Activated CD8-positive, alpha-beta memory T cell treated with anti-CD3 and anti-CD28 coated beads, Interleukin-2, amount 10 ng/mL, durations not matched to agents 7 days and 5 days (primary cell): ENCODE data around the gene TSHZ2. TPM values are rescaled to one million over a fixed set of nuclear protein-coding genes. Genes with fewer than 3 reads are reported as not detected.

Experiments used
- ATAC-seq: fragments of 150-1000 bp; cut with Tn5 transposase; one replicate; pipeline ENCODE4 v1.10.0; 2021; ENCODE audit warnings: moderate library complexity
- CTCF ChIA-PET: fragments of 350-600 bp; sonication (Branson Sonifier 250); formaldehyde crosslinking; loops from one replicate; lab custom pipeline; 2021; ENCODE audit warnings: antibody characterized with exemption; lab: Charles Lee
- DNase-seq: peaks from one replicate; pipeline ENCODE4 v3.0.0-alpha.2; 2020
- H3K27ac Mint-ChIP-seq: one replicate; pipeline ENCODE4 v1.8.0; 2021; ENCODE audit warnings: mild to moderate bottlenecking, mixed read lengths
- H3K27me3 Mint-ChIP-seq: one replicate; pipeline ENCODE4 v1.8.0; 2021; ENCODE audit warnings: mixed read lengths
- H3K36me3 Mint-ChIP-seq: one replicate; pipeline ENCODE4 v1.8.0; 2021; ENCODE audit warnings: mild to moderate bottlenecking, mixed read lengths
- H3K4me1 Mint-ChIP-seq: one replicate; pipeline ENCODE4 v1.8.0; 2021; ENCODE audit warnings: mixed read lengths
- H3K4me3 Mint-ChIP-seq: one replicate; pipeline ENCODE4 v1.8.0; 2021; ENCODE audit warnings: mild to moderate bottlenecking, moderate library complexity, mixed read lengths
- H3K9me3 Mint-ChIP-seq: one replicate; pipeline ENCODE4 v1.8.0; 2022; ENCODE audit warnings: low read depth, mixed read lengths
- total RNA-seq, 2 experiments: library from RNA; stranded (reverse); gene quantifications; one replicate each; pipeline ENCODE4 v1.2.3, GENCODE V29; 2021

Gene TSHZ2
- total RNA-seq, 2 experiments from 2014 or later = 0.18 to 1.9 TPM

GRCh38 chr20:53298260-53298659 lies 326.1 kb downstream of the TSHZ2 start:
- Mint-ChIP-seq H3K4me3 (no peak overlapping the region), H3K27me3 (peaks cover 50% of the 10 kb centered on the region), H3K4me1 (no peaks in the 10 kb centered on the region), H3K36me3 (no peaks in the 10 kb centered on the region), H3K9me3 (no peaks in the 10 kb centered on the region), H3K27ac (no peak overlapping the region)
- ATAC-seq (no peak), DNase-seq (no peak)
- CTCF ChIA-PET = no interaction called here

GRCh38 chr20:53298911-53299310 lies 326.8 kb downstream of the TSHZ2 start:
- Mint-ChIP-seq H3K27ac (no peak overlapping the region), H3K4me3 (no peak overlapping the region), H3K4me1 (no peaks in the 10 kb centered on the region), H3K36me3 (no peaks in the 10 kb centered on the region), H3K27me3 (peaks cover 50% of the 10 kb centered on the region), H3K9me3 (no peaks in the 10 kb centered on the region)
- DNase-seq (no peak), ATAC-seq (no peak)
- CTCF ChIA-PET = no interaction called here

- DNase-seq (no peak), ATAC-seq (no peak)
- no peaks in the 10 kb centered on the region for H3K36me3 Mint-ChIP-seq
- H3K4me1 Mint-ChIP-seq = no peaks in the 10 kb centered on the region
- H3K4me3 Mint-ChIP-seq = no peak overlapping the region
- H3K27ac Mint-ChIP-seq = no peak overlapping the region
- no peaks in the 10 kb centered on the region for H3K9me3 Mint-ChIP-seq
- peaks cover 47% of the 10 kb centered on the region for H3K27me3 Mint-ChIP-seq
- CTCF ChIA-PET = no interaction called here
Measured at GRCh38 chr20:53299831-53300230, 327.7 kb downstream of the TSHZ2 start.

DNA sequence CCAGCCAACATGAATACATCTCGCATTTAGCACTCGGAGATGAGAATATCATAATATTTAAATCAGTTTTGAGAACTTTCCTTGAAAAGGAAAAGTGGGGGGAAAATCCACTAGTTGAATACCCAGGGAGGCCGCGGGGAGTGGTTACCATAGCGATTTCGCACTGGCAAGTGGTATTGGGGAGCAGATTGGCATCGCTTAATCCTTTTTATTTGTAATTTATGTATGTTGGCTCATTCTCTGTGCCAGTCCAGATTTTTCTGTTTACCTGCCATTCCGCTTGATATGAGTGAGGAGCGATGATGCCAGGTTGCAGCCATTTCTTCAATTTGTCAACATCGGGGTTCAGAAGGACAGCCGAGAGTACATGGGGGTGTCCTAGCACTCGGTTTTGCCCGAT lies 329.7 kb downstream of the TSHZ2 start:
- CTCF ChIA-PET = no interaction called here

DNA sequence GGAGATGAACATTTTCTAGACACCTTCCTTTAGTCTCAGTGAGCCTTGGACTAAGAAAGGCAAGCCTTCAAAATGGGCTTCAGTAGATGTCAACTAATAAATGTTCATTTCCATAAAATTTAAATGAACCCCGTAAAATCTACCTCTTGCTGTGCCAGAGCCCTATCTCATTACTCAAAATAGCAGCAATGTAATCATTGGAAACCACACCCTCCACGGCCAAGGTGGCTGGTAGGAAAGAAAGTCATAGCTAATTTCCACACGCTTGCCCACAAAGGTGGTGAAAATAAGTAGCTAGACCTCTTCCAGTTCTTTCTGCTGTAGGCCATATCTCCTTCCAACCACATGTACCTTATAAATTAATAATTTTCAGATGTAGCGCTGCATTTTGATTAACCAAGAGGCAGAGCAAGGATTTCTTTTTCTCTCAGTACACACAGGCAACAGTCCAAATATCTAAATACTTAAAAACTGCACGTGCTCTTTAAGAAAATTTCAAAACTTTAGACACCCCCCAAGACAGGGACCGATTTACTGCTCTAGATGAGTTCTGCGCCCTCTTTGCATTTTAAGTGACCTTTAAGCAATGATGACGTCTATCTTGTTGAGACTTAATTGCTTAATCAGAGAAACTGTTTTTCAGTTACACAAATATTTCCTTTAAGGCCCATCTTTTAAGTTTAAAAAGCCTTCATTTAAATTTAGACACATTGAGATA lies 330.7 kb downstream of the TSHZ2 start:
- no peak for ATAC-seq
- DNase-seq = no peak
- no peaks in the 10 kb centered on the region for H3K36me3 Mint-ChIP-seq
- no peaks in the 10 kb centered on the region for H3K9me3 Mint-ChIP-seq
- H3K4me1 Mint-ChIP-seq = no peaks in the 10 kb centered on the region
- H3K27ac Mint-ChIP-seq = no peak overlapping the region
- CTCF ChIA-PET = no interaction called here
- H3K27me3 Mint-ChIP-seq = peaks cover 35% of the 10 kb centered on the region
- no peak overlapping the region for H3K4me3 Mint-ChIP-seq

More for the DNA sequence above, 329.7 kb downstream of the TSHZ2 start:
- no peaks in the 10 kb centered on the region for H3K4me1 Mint-ChIP-seq
- ATAC-seq (no peak), DNase-seq (no peak)
- H3K4me3 Mint-ChIP-seq = no peak overlapping the region
- no peaks in the 10 kb centered on the region for H3K9me3 Mint-ChIP-seq
- peaks cover 28% of the 10 kb centered on the region for H3K27me3 Mint-ChIP-seq
- no peak overlapping the region for H3K27ac Mint-ChIP-seq
- no peaks in the 10 kb centered on the region for H3K36me3 Mint-ChIP-seq

DNA sequence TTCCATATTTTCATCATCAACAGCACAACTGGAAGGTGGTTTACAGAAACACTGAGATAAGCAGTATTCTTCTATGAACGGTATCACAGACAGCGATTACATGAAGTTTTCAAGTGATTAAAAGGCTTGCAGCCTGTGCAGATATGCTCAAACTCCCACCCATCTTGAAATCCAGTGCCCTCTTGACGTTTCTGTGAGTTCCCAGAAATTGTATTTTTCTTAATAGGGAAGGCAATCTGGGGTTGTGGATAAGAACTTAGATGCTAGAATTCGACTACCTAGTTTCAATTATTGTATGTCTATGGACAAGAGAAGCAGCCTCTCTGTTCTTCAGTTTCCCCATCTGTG lies 331.2 kb downstream of the TSHZ2 start:
- Mint-ChIP-seq H3K36me3 (no peaks in the 10 kb centered on the region), H3K27me3 (peaks cover 32% of the 10 kb centered on the region), H3K9me3 (no peaks in the 10 kb centered on the region), H3K4me3 (no peak overlapping the region), H3K27ac (no peak overlapping the region), H3K4me1 (no peaks in the 10 kb centered on the region)
- DNase-seq = no peak
- ATAC-seq = no peak
- CTCF ChIA-PET = no interaction called here

DNA sequence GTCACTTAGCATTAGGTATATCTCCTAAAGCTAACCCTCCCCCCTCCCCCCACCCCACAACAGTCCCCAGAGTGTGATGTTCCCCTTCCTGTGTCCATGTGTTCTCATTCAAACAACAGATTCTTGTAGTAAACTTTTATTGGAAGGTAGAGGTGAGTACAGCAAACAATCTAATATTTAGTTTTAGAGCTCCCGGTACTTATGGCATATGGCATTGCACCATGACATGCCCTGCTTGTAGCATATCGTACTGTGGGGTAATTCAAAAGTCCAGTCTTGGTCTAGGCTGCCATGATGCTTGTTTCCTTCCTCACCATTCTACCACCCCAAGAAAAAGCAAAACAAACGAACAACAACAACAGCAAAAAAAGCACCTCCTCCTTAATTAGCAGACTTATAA lies 332.0 kb downstream of the TSHZ2 start:
- Mint-ChIP-seq H3K9me3 (no peaks in the 10 kb centered on the region), H3K4me3 (no peak overlapping the region), H3K27ac (no peak overlapping the region), H3K27me3 (peaks cover 27% of the 10 kb centered on the region), H3K4me1 (no peaks in the 10 kb centered on the region), H3K36me3 (no peaks in the 10 kb centered on the region)
- ATAC-seq (no peak), DNase-seq (no peak)
- CTCF ChIA-PET = no interaction called here

DNA sequence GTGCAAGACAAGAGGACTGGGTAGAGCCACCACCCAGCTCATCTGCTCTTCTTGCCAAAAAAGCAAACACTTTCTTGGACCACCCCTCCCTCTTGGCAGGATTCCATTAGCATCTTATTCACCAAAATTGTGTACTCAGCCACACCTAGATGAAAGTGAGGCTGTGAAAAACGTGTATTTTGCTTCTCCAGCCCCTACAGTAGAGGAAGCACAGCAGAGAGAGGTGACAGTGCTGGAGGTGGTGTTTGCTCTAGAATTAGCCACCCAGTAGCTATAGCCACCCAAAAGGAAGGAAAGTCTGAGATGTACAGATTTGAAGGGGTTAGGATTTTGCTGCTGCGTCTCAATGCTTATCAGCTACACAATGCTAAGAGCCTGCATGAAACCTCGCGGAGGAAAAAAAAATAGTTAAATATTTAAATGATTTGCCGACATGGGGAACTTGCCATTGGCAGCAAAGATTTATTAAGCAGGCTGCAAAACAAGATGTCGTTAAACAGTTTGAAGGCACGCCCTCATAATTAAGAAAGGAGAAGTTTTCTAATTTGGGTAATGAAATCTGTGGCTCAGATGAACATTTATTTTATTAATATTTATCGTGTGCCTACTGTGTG lies 334.1 kb downstream of the TSHZ2 start:
- no peak for ATAC-seq
- DNase-seq = no peak
- Mint-ChIP-seq H3K27me3 (peaks cover 23% of the 10 kb centered on the region), H3K4me3 (no peak overlapping the region), H3K9me3 (no peaks in the 10 kb centered on the region), H3K36me3 (no peaks in the 10 kb centered on the region), H3K4me1 (no peaks in the 10 kb centered on the region), H3K27ac (no peak overlapping the region)
- CTCF ChIA-PET = no interaction called here

DNA sequence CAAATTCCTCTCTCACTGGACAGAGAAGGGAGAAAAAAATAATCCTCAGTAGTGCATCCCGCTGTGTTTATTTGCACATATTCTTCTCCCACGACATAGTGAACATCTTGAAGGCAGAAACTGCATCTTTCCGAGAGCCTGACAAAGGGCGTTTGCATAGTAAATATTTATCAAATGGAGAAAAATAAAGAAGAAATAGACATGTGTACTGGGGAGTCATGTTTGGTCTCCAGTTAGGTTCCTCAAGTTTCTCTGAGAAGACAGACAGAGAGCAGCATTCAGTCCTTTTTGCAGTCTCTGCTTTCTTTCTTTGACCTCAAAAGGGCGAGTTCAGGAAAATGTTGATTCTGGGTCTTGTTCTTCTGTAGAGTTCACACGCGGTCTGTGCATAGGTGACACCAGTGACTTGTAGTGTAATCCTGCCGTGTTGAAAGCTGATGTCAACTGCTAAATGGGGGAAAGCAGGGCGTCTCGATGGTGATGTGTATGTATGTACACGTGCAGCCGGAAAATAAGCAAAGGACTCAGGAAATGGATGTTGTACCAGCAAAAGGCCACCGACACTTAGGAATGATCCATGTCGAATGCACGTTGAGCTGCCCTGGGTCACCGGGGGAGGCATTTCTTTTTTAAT lies 335.9 kb downstream of the TSHZ2 start:
- DNase-seq (no peak), ATAC-seq (no peak)
- Mint-ChIP-seq H3K4me1 (no peaks in the 10 kb centered on the region), H3K27ac (no peak overlapping the region), H3K27me3 (peaks cover 17% of the 10 kb centered on the region), H3K4me3 (no peak overlapping the region), H3K9me3 (no peaks in the 10 kb centered on the region), H3K36me3 (no peaks in the 10 kb centered on the region)
- CTCF ChIA-PET = no interaction called here

- Mint-ChIP-seq H3K9me3 (no peaks in the 10 kb centered on the region), H3K27ac (no peak overlapping the region), H3K36me3 (no peaks in the 10 kb centered on the region), H3K27me3 (peaks cover 19% of the 10 kb centered on the region), H3K4me1 (no peaks in the 10 kb centered on the region), H3K4me3 (no peak overlapping the region)
- ATAC-seq = no peak
- no peak for DNase-seq
- CTCF ChIA-PET = no interaction called here
Measured at GRCh38 chr20:53309515-53309914, 337.4 kb downstream of the TSHZ2 start.

DNA sequence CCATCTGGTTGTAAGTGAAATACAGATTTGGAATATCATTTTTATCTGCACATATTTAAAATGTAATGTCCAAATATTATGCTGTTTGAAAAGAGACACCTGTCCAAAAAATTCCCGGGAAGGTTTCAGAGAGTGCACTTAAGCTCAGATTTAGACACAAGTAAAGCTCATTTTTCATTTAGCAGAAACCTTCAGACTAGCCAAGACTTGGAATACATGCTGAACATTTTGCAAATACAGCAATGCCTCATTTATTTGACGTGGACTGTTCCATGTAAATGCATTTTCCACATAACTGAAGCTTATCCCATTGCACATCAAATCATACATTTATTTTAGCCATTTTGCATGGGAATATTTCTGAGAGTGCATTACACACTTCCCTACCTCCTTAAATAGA lies 340.8 kb downstream of the TSHZ2 start:
- ATAC-seq = no peak
- Mint-ChIP-seq H3K4me1 (no peaks in the 10 kb centered on the region), H3K27me3 (peaks cover 12% of the 10 kb centered on the region), H3K9me3 (no peaks in the 10 kb centered on the region), H3K27ac (no peak overlapping the region), H3K4me3 (no peak overlapping the region), H3K36me3 (no peaks in the 10 kb centered on the region)
- CTCF ChIA-PET = no interaction called here
- no peak for DNase-seq

DNA sequence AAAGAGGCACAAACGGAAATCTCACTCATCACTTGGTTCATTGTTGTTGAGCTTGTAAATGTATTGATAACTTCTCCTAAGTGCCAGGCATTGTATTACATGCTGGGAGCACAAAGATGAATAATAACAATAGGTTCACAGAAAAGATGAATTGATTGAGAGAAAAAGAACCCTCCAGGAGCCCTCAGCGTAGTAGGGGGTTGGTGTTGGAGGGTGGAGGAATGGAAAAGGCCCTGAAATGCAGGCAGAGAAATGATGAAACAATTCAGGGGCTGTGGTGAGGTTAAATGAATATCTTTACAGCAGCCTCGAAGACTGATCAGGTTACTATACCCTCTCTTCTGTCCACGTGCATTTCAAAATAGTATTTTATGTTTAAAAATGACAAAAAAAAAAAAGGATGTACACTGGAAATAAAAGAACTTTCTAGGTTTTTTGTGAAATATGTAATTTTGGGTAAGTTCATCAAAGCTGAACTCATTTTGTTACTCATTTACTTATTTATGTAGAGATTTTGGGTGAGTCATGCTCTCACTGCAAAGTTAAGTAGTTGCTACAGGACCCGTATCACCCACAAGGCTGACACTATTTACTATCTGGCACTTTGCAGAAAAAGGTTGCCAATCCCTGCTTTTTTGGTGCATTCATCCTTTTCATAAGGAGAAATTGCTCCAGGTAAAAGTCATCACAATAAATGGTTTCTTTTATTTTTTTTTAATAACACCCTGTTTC lies 344.2 kb downstream of the TSHZ2 start:
- no peak for ATAC-seq
- no peak overlapping the region for H3K27ac Mint-ChIP-seq
- CTCF ChIA-PET = no interaction called here

GRCh38 chr20:53319200-53319599 lies 347.0 kb downstream of the TSHZ2 start:
- peaks cover 10% of the 10 kb centered on the region for H3K4me1 Mint-ChIP-seq
- no peaks in the 10 kb centered on the region for H3K27me3 Mint-ChIP-seq
- H3K36me3 Mint-ChIP-seq = peaks cover 2% of the 10 kb centered on the region
- ATAC-seq (no peak), DNase-seq (no peak)
- H3K9me3 Mint-ChIP-seq = no peaks in the 10 kb centered on the region
- no peak overlapping the region for H3K27ac Mint-ChIP-seq
- CTCF ChIA-PET = no interaction called here
- no peak overlapping the region for H3K4me3 Mint-ChIP-seq

More for the DNA sequence above, 344.2 kb downstream of the TSHZ2 start:
- H3K27me3 Mint-ChIP-seq = peaks cover 4% of the 10 kb centered on the region
- no peak for DNase-seq
- no peak overlapping the region for H3K4me3 Mint-ChIP-seq
- peaks cover 1% of the 10 kb centered on the region for H3K4me1 Mint-ChIP-seq
- no peaks in the 10 kb centered on the region for H3K36me3 Mint-ChIP-seq
- no peaks in the 10 kb centered on the region for H3K9me3 Mint-ChIP-seq
